DMS 273 treated with DMSO at 0.1 percent for 48 hours (cell line): ENCODE results near the gene RRP36.

Source experiments
- DNase-seq: peaks from one replicate; lab custom pipeline; 2025; lab: John Stamatoyannopoulos, UW

Gene RRP36

GRCh38 chr6:43007126-43007525 lies 14.3 kb upstream of the RRP36 start:
- no peak for DNase-seq

GRCh38 chr6:43009124-43009523 lies 12.3 kb upstream of the RRP36 start:
- DNase-seq, result no peak

GRCh38 chr6:43011207-43011606 lies 10.2 kb upstream of the RRP36 start:
- DNase-seq, result no peak

- no peak for DNase-seq
Measured at GRCh38 chr6:43012364-43012763, 9.1 kb upstream of the RRP36 start.

- DNase-seq, result peak; percentile 12
Measured at GRCh38 chr6:43013097-43013842, 8.2 kb upstream of the RRP36 start.

GRCh38 chr6:43013843-43014433 lies 7.5 kb upstream of the RRP36 start, which contains the start of the genes KLHDC3 and MEA1:
Gene KLHDC3 (plus strand): TSS chr6:43014249. CDS start chr6:43017193, 2,944 bp downstream.
Gene MEA1 (minus strand): TSS chr6:43013946. CDS start chr6:43013813, 133 bp downstream.
- peak; percentile 99 for DNase-seq

- DNase-seq, result no peak
Measured at GRCh38 chr6:43014434-43014909, 7.0 kb upstream of the RRP36 start.

- no peak for DNase-seq
Measured at GRCh38 chr6:43016176-43016942, 5.1 kb upstream of the RRP36 start.

GRCh38 chr6:43016943-43017334 lies 4.5 kb upstream of the RRP36 start:
- no peak for DNase-seq

GRCh38 chr6:43019152-43019551 lies 2.3 kb upstream of the RRP36 start:
- no peak for DNase-seq

- no peak for DNase-seq
Measured at GRCh38 chr6:43020052-43020705, 1.2 kb upstream of the RRP36 start.

- no peak for DNase-seq
Measured at GRCh38 chr6:43020847-43021246, 576 bp upstream of the RRP36 start.

GRCh38 chr6:43024436-43024835 lies 3.0 kb downstream of the RRP36 start:
- no peak for DNase-seq

GRCh38 chr6:43026365-43026764 lies 4.9 kb downstream of the RRP36 start:
- DNase-seq, result no peak

- no peak for DNase-seq
Measured at GRCh38 chr6:43029120-43029519, 7.7 kb downstream of the RRP36 start.

- DNase-seq, result no peak
Measured at GRCh38 chr6:43032326-43032725, 10.9 kb downstream of the RRP36 start.

GRCh38 chr6:43033496-43034189 lies 12.2 kb downstream of the RRP36 start:
- no peak for DNase-seq

- no peak for DNase-seq
Measured at GRCh38 chr6:43034190-43034525, 12.7 kb downstream of the RRP36 start.

- no peak for DNase-seq
Measured at GRCh38 chr6:43035495-43036194, 14.2 kb downstream of the RRP36 start.

- no peak for DNase-seq
Measured at GRCh38 chr6:43036712-43037111, 15.3 kb downstream of the RRP36 start.

GRCh38 chr6:43037197-43037596 lies 15.8 kb downstream of the RRP36 start:
- no peak for DNase-seq
